HEK293 (cell line): ENCODE results near the gene RPS6KA5.
"Not testable (repeated sequence)": the region's sequence is repeated elsewhere in the genome, so short reads cannot be mapped to it uniquely, and the experiment has no call there.

Experiments
- CTCF ChIA-PET: fragments of 350-600 bp; formaldehyde crosslinking; extraction: SDS; loops from one replicate; lab custom pipeline; 2021; ENCODE audit warnings: antibody characterized with exemption; lab: Yijun Ruan, JAX
- POLR2A ChIA-PET: fragments of 300-600 bp; formaldehyde crosslinking; extraction: SDS; loops from one replicate; lab custom pipeline; 2020; ENCODE audit warnings: antibody characterized with exemption, inconsistent platforms; lab: Yijun Ruan, JAX
- H3K27ac ChIP-seq: fragments of 200-500 bp; sonication (Bioruptor generic); 2 replicates; pipeline ENCODE4 v1.5.1; 2014; ENCODE audit warnings: low read depth, low read length, control low read depth, inconsistent platforms; ENCODE audit errors: extremely low read depth
- H3K36me3 ChIP-seq, 2 experiments: fragments of 200-500 bp in 1 of 2; sonication (Bioruptor generic) in 1 of 2; 1 replicate in 1 of 2; 2 replicates in 1 of 2; pipeline ENCODE4 v1.5.1; 2014 to 2017; ENCODE audit warnings: inconsistent platforms in 2 of 2, low read length in 2 of 2; ENCODE audit not compliant: control insufficient read depth in 2 of 2, insufficient read depth in 1 of 2
- H3K4me1 ChIP-seq: fragments of 200-500 bp; sonication (Bioruptor generic); 2 replicates; pipeline ENCODE4 v1.5.1; 2014; ENCODE audit warnings: mild to moderate bottlenecking, low read length, inconsistent platforms; ENCODE audit not compliant: control insufficient read depth, insufficient read depth
- H3K4me3 ChIP-seq: 2 replicates; pipeline ENCODE4 v1.5.1; 2011; ENCODE audit warnings: low read depth, mild to moderate bottlenecking, control low read depth, low read length, moderate library complexity
- H3K9me3 ChIP-seq: fragments of 200-500 bp; sonication (Bioruptor generic); 2 replicates; pipeline ENCODE4 v1.5.1; 2014; ENCODE audit warnings: low read depth, low read length, inconsistent platforms; ENCODE audit not compliant: control insufficient read depth, insufficient read depth
- BCL11B ChIP-seq: fragments of 450-650 bp; formaldehyde crosslinking; IDR thresholded peaks from 2 replicates; pipeline ENCODE4 v1.5.1; 2016; ENCODE audit warnings: low read depth, missing biosample characterization, missing genetic modification characterization
- PRDM4 ChIP-seq: fragments of 450-650 bp; formaldehyde crosslinking; IDR thresholded peaks from 2 replicates; pipeline ENCODE4 v1.5.1; 2017; ENCODE audit warnings: missing biosample characterization, missing genetic modification characterization
- TSHZ1 ChIP-seq: fragments of 450-650 bp; formaldehyde crosslinking; IDR thresholded peaks from 2 replicates; pipeline ENCODE4 v1.5.1; 2016; ENCODE audit warnings: missing biosample characterization, missing genetic modification characterization, borderline replicate concordance
- ZBTB1 ChIP-seq: fragments of 450-650 bp; formaldehyde crosslinking; IDR thresholded peaks from 2 replicates; pipeline ENCODE4 v1.5.1; 2016; ENCODE audit warnings: missing biosample characterization, missing genetic modification characterization
- ZBTB20 ChIP-seq: fragments of 450-650 bp; formaldehyde crosslinking; IDR thresholded peaks from 2 replicates; pipeline ENCODE4 v1.5.1; 2016; ENCODE audit warnings: missing biosample characterization, missing genetic modification characterization
- ZNF362 ChIP-seq: fragments of 450-650 bp; formaldehyde crosslinking; IDR thresholded peaks from 2 replicates; pipeline ENCODE4 v1.5.1; 2016; ENCODE audit warnings: missing biosample characterization, missing genetic modification characterization
- ZNF596 ChIP-seq: fragments of 450-650 bp; IDR thresholded peaks from 2 replicates; pipeline ENCODE4 v1.5.0; 2018; ENCODE audit warnings: missing biosample characterization, mild to moderate bottlenecking, missing genetic modification characterization, moderate library complexity
- ZNF707 ChIP-seq: fragments of 450-650 bp; formaldehyde crosslinking; IDR thresholded peaks from 2 replicates; pipeline ENCODE4 v1.5.1; 2016; ENCODE audit warnings: missing biosample characterization, missing genetic modification characterization
- ZNF768 ChIP-seq: fragments of 450-650 bp; formaldehyde crosslinking; IDR thresholded peaks from 2 replicates; pipeline ENCODE4 v1.5.1; 2018; ENCODE audit warnings: missing biosample characterization, mild to moderate bottlenecking, missing genetic modification characterization
- ZNF830 ChIP-seq: fragments of 450-650 bp; IDR thresholded peaks from 2 replicates; pipeline ENCODE4 v1.5.0; 2018; ENCODE audit warnings: missing biosample characterization, missing genetic modification characterization, low read depth, mild to moderate bottlenecking, moderate library complexity
- TF ChIP-seq, protein P1 (sequence below): fragments of 450-650 bp; IDR thresholded peaks from 2 replicates; pipeline ENCODE4 v1.5.1; 2018; ENCODE audit warnings: missing biosample characterization, mild to moderate bottlenecking, missing genetic modification characterization
- TF ChIP-seq, protein P2 (sequence below): fragments of 450-650 bp; formaldehyde crosslinking; IDR thresholded peaks from 2 replicates; pipeline ENCODE4 v1.5.1; 2017; ENCODE audit warnings: missing biosample characterization, missing genetic modification characterization

The RPS6KA5 gene

GRCh38 chr14:91035855-91036254, 24.6 kb downstream of the RPS6KA5 start:
- no peak overlapping the region for H3K4me3 ChIP-seq
- H3K9me3 ChIP-seq, result no peaks in the 10 kb centered on the region
- peaks cover 10% of the 10 kb centered on the region for H3K4me1 ChIP-seq
- no peaks in the 10 kb centered on the region for H3K36me3 ChIP-seq
- ChIA-PET POLR2A (no interaction called here), CTCF (interaction anchor here (0.6 kb wide), 1 partner anchor 979 kb away, joined by 4 read pairs; no protein-coding TSS in a partner anchor)
- no peak for TF ChIP-seq ZNF596 (tag by site-specific recombination)
- TF ChIP-seq ZNF830 (tag by site-specific recombination), result no peak
- TF ChIP-seq ZNF707 (tag by site-specific recombination), result no peak
- TF ChIP-seq ZBTB20, result no peak
- no peak for TF ChIP-seq ZNF768 (tag by site-specific recombination)
- TF ChIP-seq ZNF362 (tag by site-specific recombination), result 0 out of 2 replicates have a peak, but pooled peaks have one; percentile 88
- TF ChIP-seq, protein P1, sequence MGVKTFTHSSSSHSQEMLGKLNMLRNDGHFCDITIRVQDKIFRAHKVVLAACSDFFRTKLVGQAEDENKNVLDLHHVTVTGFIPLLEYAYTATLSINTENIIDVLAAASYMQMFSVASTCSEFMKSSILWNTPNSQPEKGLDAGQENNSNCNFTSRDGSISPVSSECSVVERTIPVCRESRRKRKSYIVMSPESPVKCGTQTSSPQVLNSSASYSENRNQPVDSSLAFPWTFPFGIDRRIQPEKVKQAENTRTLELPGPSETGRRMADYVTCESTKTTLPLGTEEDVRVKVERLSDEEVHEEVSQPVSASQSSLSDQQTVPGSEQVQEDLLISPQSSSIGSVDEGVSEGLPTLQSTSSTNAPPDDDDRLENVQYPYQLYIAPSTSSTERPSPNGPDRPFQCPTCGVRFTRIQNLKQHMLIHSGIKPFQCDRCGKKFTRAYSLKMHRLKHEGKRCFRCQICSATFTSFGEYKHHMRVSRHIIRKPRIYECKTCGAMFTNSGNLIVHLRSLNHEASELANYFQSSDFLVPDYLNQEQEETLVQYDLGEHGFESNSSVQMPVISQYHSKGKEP (tag by site-specific recombination), result no peak
- H3K27ac ChIP-seq, result no peak overlapping the region

GRCh38 chr14:91034379-91034778, 26.1 kb downstream of the RPS6KA5 start:
- CTCF ChIA-PET, result interaction anchor here (1.0 kb wide), 1 partner anchor 189 kb away, joined by 3 read pairs; no protein-coding TSS in a partner anchor
- peaks cover 17% of the 10 kb centered on the region for H3K4me1 ChIP-seq
- not testable (repeated sequence) for H3K4me3 ChIP-seq, H3K27ac ChIP-seq, H3K36me3 ChIP-seq, H3K9me3 ChIP-seq
- POLR2A ChIA-PET, result interaction anchor here (0.6 kb wide), 1 partner anchor 283 kb away, joined by 3 read pairs; no protein-coding TSS in a partner anchor

DNA sequence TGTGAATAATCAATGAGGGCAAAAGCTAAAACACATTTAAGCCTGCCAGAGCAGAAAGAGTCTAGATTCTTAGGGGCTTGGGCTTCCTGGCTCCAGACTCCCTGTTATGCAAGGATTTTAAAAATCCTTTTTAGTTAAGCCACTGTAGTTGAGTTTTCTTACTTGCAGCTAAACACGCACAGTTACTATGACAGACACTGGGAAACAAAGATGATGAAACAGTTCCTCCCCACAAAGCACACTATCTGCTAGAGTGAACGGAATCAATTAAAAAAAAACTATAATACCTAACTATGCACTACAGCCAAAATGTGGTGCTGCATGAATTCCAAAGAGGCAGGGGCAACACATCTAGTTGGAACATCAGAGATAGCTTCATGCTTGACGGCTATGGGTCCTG, 28.2 kb downstream of the RPS6KA5 start:
- H3K4me3 ChIP-seq, result no peak overlapping the region
- TF ChIP-seq PRDM4 (tag by site-specific recombination) (peak; percentile 33; the same call in 1 of the 2 replicates), BCL11B (tag by site-specific recombination) (no peak)
- TF ChIP-seq, all 188 proteins: peak for 1
- H3K4me1 ChIP-seq, result peaks cover 18% of the 10 kb centered on the region
- CTCF ChIA-PET, result interaction anchor here (1.2 kb wide), 1 partner anchor 26 kb away, joined by 3 read pairs; no protein-coding TSS in a partner anchor
- H3K9me3 ChIP-seq, result no peaks in the 10 kb centered on the region
- H3K36me3 ChIP-seq, result no peaks in the 10 kb centered on the region
- POLR2A ChIA-PET, result no interaction called here
- no peak overlapping the region for H3K27ac ChIP-seq

GRCh38 chr14:91031666-91032065, 28.8 kb downstream of the RPS6KA5 start:
- Histone ChIP-seq H3K4me3 (no peak overlapping the region), H3K36me3 (no peaks in the 10 kb centered on the region)
- CTCF ChIA-PET, result interaction anchor here (1.2 kb wide), 1 partner anchor 27 kb away, joined by 3 read pairs; no protein-coding TSS in a partner anchor
- TF ChIP-seq TSHZ1 (tag by site-specific recombination) (no peak), ZBTB1 (no peak)
- TF ChIP-seq, protein P2, sequence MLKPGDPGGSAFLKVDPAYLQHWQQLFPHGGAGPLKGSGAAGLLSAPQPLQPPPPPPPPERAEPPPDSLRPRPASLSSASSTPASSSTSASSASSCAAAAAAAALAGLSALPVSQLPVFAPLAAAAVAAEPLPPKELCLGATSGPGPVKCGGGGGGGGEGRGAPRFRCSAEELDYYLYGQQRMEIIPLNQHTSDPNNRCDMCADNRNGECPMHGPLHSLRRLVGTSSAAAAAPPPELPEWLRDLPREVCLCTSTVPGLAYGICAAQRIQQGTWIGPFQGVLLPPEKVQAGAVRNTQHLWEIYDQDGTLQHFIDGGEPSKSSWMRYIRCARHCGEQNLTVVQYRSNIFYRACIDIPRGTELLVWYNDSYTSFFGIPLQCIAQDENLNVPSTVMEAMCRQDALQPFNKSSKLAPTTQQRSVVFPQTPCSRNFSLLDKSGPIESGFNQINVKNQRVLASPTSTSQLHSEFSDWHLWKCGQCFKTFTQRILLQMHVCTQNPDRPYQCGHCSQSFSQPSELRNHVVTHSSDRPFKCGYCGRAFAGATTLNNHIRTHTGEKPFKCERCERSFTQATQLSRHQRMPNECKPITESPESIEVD (tag by site-specific recombination), result peak; percentile 41; the same call in 1 of the 2 replicates
- TF ChIP-seq, all 188 proteins: peak for 1
- H3K27ac ChIP-seq, result no peak overlapping the region
- peaks cover 17% of the 10 kb centered on the region for H3K4me1 ChIP-seq
- POLR2A ChIA-PET, result no interaction called here
- H3K9me3 ChIP-seq, result no peaks in the 10 kb centered on the region
